Measurements from ENCODE around the gene MAP4K4. TPM values are rescaled to one million over a fixed set of nuclear protein-coding genes. Genes with fewer than 3 reads are reported as not detected.

MAP4K4 gene
- total and polyA plus RNA-seq, 2 of the 13 experiments (the other 11 are each of a cell fraction or from before 2014, with no cell fraction given), result 105 to 264 TPM

DNA sequence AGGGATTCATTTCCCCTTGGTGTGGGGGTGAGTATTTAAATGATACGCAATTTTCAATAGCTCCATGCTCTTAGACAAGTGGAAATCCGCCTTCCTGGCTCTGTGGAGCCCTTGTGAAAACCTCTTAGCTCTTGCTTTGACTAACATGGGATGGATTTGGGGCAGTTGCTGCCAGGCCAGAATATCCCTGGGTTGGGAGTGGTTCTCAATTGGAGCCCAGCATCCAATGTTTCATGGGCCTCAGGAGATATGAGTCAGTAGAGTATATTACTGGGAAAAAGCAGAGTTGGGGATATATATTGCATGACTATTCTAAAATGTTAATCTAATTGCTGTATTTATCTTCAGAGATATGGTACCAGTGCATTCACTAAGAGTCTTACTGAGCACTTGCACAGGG lies 189.8 kb downstream of the MAP4K4 start:
- no peaks in the 10 kb centered on the region for H3K9me3 ChIP-seq (ENCODE audit: low read length)
- 100% methylated on average over 2 of the region's 2 CpGs for WGBS (ENCODE audit: low lambda C conversion rate)
- peaks cover 37 to 75% of the 10 kb centered on the region in 2 experiments for H3K36me3 ChIP-seq (replicated peaks in 1 of 2; ENCODE audit: control insufficient read depth in 1 of 2, insufficient read depth in 2 of 2, low read length in 2 of 2)
- ATAC-seq, result no peak; the same call in 2 of the 3 replicates
- no peak overlapping the region for H3K4me3 ChIP-seq (replicated peaks in 1 of 3; ENCODE audit: insufficient read depth in 1 of 3, low read depth in 2 of 3, low read length in 3 of 3)
- intact Hi-C loops (cut with micrococcal nuclease; ENCODE audit: unreplicated experiment) (loop anchor here (10.0 kb wide), 1 partner anchor 467 kb away; the partner anchor contains the start of gene IL18R1), in situ Hi-C loops (cut with HindIII; ENCODE audit: extremely low pct_ligation_motif_present, low pct_unique_long_range_greater_than_20kb) (loop anchor here (10.0 kb wide), 1 partner anchor 347 kb away; no protein-coding TSS in a partner anchor)
- no peak overlapping the region for H3K27ac ChIP-seq (ENCODE audit: extremely low read length, insufficient read depth, low read length)
- no peak for FAIRE-seq
- no peak overlapping the region for H2AFZ ChIP-seq (ENCODE audit: low read length)
- no peak overlapping the region for H3K4me2 ChIP-seq (ENCODE audit: low read depth, low read length)
- no peaks in the 10 kb centered on the region for H3K4me1 ChIP-seq (ENCODE audit: insufficient read depth, low read length)
- ChIA-PET POLR2A (no interaction called here), CTCF (ENCODE audit: low intra/inter-chr PET ratio, low total read pairs) (no interaction called here)
- no peak for DNase-seq (ENCODE audit: low spot score)
- H4K20me1 ChIP-seq (ENCODE audit: insufficient read depth, low read length), result peaks cover 5% of the 10 kb centered on the region; the same call in 1 of the 2 replicates
- H3K79me2 ChIP-seq (ENCODE audit: insufficient read depth, low read length), result no peaks in the 10 kb centered on the region
- BruUV-seq (replicated peaks), result no TSS peak
- H3K27me3 ChIP-seq (ENCODE audit: control insufficient read depth in 1 of 2, insufficient read depth in 2 of 2, low read length in 2 of 2), result no peaks in the 10 kb centered on the region
- no peak overlapping the region for H3K9ac ChIP-seq (ENCODE audit: insufficient read depth, low read depth, low read length)
- TF ChIP-seq ISX (CRISPR knock-in tag; conservative IDR thresholded peaks at IDR 0.05), result no peak
- no peak for TF ChIP-seq MIXL1 (CRISPR knock-in tag; IDR thresholded peaks at IDR 0.05)
- no peak for TF ChIP-seq SRSF1 (optimal IDR thresholded peaks at IDR 0.05; ENCODE audit: low read depth, low read length)
- no peak for TF ChIP-seq ZNF101 (CRISPR knock-in tag; IDR thresholded peaks at IDR 0.05; ENCODE audit: borderline replicate concordance, low read depth)
- no peak for TF ChIP-seq ZBTB7B (CRISPR knock-in tag; IDR thresholded peaks at IDR 0.05)
- TF ChIP-seq SRSF4 (IDR thresholded peaks at IDR 0.05; ENCODE audit: low read depth, low read length, poor library complexity, severe bottlenecking), result no peak
- TF ChIP-seq, protein P1, sequence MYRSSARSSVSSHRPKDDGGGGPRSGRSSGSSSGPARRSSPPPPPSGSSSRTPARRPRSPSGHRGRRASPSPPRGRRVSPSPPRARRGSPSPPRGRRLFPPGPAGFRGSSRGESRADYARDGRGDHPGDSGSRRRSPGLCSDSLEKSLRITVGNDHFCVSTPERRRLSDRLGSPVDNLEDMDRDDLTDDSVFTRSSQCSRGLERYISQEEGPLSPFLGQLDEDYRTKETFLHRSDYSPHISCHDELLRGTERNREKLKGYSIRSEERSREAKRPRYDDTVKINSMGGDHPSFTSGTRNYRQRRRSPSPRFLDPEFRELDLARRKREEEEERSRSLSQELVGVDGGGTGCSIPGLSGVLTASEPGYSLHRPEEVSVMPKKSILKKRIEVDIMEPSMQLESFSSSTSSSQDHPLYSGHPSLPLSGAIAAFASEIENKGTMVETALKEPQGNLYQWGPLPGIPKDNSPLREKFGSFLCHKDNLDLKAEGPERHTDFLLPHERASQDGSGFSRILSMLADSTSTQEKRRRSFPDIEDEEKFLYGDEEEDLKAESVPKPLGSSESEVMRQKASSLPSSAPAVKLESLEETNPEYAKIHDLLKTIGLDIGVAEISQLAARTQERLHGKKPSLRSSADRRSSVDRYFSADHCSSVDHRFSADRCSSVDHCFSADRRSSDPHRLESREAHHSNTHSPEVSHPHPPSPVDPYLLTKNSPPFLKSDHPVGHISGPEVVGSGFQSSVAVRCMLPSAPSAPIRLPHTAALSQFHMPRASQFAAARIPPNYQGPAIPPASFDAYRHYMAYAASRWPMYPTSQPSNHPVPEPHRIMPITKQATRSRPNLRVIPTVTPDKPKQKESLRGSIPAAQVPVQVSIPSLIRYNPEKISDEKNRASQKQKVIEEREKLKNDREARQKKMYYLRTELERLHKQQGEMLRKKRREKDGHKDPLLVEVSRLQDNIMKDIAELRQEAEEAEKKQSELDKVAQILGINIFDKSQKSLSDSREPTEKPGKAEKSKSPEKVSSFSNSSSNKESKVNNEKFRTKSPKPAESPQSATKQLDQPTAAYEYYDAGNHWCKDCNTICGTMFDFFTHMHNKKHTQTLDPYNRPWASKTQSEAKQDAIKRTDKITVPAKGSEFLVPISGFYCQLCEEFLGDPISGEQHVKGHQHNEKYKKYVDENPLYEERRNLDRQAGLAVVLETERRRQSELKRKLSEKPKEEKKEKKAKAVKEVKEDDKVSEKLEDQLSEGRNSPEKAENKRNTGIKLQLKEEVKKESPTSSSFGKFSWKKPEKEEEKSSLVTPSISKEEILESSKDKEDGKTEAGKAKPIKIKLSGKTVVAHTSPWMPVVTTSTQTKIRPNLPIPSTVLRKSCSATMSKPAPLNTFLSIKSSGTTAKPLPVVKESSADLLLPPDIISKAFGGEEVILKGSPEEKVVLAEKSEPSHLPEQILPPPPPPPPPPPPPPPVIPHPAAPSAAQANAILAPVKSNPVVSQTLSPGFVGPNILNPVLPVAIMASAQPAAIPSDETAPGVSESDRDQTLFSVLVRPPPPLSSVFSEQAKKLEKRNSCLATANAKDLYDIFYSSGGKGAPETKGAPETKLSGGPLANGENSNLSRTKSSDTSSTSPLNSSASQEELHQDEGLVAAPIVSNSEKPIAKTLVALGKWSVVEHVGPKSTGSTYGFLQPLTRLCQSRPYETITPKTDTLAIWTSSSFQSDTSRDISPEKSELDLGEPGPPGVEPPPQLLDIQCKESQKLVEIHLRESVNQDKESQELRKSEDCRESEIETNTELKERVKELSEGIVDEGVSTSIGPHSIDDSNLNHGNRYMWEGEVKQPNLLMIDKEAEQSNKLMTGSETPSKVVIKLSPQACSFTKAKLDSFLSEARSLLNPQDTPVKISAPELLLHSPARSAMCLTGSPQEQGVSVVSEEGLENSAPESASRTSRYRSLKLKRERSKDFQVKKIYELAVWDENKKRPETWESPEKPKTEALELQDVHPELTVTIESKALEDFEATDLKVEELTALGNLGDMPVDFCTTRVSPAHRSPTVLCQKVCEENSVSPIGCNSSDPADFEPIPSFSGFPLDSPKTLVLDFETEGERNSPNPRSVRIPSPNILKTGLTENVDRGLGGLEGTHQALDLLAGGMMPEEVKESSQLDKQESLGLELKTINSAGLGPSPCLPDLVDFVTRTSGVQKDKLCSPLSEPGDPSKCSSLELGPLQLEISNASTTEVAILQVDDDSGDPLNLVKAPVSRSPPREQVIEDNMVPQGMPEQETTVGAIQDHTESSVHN (CRISPR knock-in tag; IDR thresholded peaks at IDR 0.05), result no peak
- TF ChIP-seq STAT6 (CRISPR knock-in tag; IDR thresholded peaks at IDR 0.05; ENCODE audit: borderline replicate concordance), result no peak
- no peak for TF ChIP-seq ZSCAN31 (CRISPR knock-in tag; IDR thresholded peaks at IDR 0.05; ENCODE audit: low read depth)
- TF ChIP-seq NAIF1 (CRISPR knock-in tag; IDR thresholded peaks at IDR 0.05; ENCODE audit: borderline replicate concordance), result no peak
- TF ChIP-seq, protein P2, sequence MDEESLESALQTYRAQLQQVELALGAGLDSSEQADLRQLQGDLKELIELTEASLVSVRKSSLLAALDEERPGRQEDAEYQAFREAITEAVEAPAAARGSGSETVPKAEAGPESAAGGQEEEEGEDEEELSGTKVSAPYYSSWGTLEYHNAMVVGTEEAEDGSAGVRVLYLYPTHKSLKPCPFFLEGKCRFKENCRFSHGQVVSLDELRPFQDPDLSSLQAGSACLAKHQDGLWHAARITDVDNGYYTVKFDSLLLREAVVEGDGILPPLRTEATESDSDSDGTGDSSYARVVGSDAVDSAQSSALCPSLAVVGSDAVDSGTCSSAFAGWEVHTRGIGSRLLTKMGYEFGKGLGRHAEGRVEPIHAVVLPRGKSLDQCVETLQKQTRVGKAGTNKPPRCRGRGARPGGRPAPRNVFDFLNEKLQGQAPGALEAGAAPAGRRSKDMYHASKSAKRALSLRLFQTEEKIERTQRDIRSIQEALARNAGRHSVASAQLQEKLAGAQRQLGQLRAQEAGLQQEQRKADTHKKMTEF (CRISPR knock-in tag; IDR thresholded peaks at IDR 0.05), result no peak
- no peak for TF ChIP-seq TCF7L2 (IDR thresholded peaks at IDR 0.05; ENCODE audit: low read depth, low read length)
- no peak for TF ChIP-seq HMG20B (CRISPR knock-in tag; conservative IDR thresholded peaks at IDR 0.05)
